Thoracic aorta (tissue), 2 donors: Measurements from ENCODE around the gene ADAM8. TPM values are rescaled to one million over a fixed set of nuclear protein-coding genes. Genes with fewer than 3 reads are reported as not detected.

Source experiments
- ATAC-seq: fragments of 150-250 bp; one replicate; pipeline ENCODE4 v1.8.0; 2017; ENCODE audit warnings: low read depth; ENCODE audit not compliant: insufficient number of reproducible peaks, low FRiP score
- DNase-seq: peaks from one replicate; pipeline ENCODE4 v3.0.0-alpha.2; 2020; ENCODE audit warnings: low spot score
- H3K27ac ChIP-seq, 2 donors: fragments of 200-600 bp; sonication (generic); 1 replicate in 1 of 2; 2 replicates in 1 of 2; pipeline ENCODE4 v1.5.1; 2016; ENCODE audit warnings: mild to moderate bottlenecking in 2 of 2, moderate library complexity in 2 of 2
- H3K27me3 ChIP-seq: fragments of 200-600 bp; sonication (generic); replicated peaks from 2 replicates; pipeline ENCODE4 v1.6.0; 2016; ENCODE audit warnings: mild to moderate bottlenecking; ENCODE audit not compliant: insufficient read depth
- H3K36me3 ChIP-seq: fragments of 200-600 bp; sonication (generic); one replicate; pipeline ENCODE4 v1.5.1; 2016
- H3K4me1 ChIP-seq, 2 donors: fragments of 200-600 bp; sonication (generic); 1 replicate in 1 of 2; 2 replicates in 1 of 2; pipeline versions ENCODE4 v1.5.1 to v1.6.0; 2016; ENCODE audit warnings: low read depth in 2 of 2, mild to moderate bottlenecking in 1 of 2; ENCODE audit not compliant: control insufficient read depth in 1 of 2
- H3K4me3 ChIP-seq: fragments of 200-600 bp; sonication (generic); 2 replicates; pipeline ENCODE4 v1.5.1; 2016; ENCODE audit warnings: mild to moderate bottlenecking
- H3K9me3 ChIP-seq: fragments of 200-600 bp; sonication (generic); 2 replicates; pipeline ENCODE4 v1.5.1; 2016
- total RNA-seq, 2 donors: library from RNA; depleted of rRNA; stranded (reverse); fragments of >200 nt; gene quantifications; one replicate each; pipeline versions ENCODE4 v1.1.0 to v1.2.3, GENCODE V29; 2016
- TF ChIP-seq, protein P1 (sequence below): fragments of 200-600 bp; sonication (generic); IDR thresholded peaks from one replicate; pipeline ENCODE4 v1.5.1; 2019; ENCODE audit warnings: antibody characterized with exemption

Gene ADAM8
- total RNA-seq, 2 donors from 2014 or later, result 7.2 to 14.0 TPM

DNA sequence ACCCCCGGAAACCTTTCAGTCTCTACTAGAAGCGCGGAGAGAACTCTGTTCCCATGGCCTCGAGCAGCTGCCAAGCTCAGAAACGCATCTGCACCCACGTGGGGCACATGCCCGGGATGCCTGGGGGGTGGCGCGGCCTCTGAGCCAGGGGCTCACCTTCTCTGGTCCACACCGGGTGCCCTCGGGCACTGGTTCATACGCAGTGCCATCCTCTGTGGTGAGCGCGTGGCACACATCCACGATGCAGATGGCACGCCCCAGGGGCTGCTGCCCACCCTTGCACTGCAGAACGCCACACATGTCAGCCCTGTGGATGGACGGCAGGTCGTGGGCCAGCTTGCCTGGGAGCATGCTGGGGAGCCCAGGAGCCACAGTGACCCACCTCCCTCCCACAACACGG lies 6.5 kb downstream of the ADAM8 start:
- no peaks in the 10 kb centered on the region for H3K27me3 ChIP-seq
- DNase-seq (no peak), ATAC-seq (no peak)
- H3K4me1 ChIP-seq, result no peaks in the 10 kb centered on the region
- no peak overlapping the region for H3K27ac ChIP-seq
- H3K36me3 ChIP-seq, result peaks cover 4% of the 10 kb centered on the region
- H3K9me3 ChIP-seq, result no peaks in the 10 kb centered on the region
- TF ChIP-seq, protein P1, sequence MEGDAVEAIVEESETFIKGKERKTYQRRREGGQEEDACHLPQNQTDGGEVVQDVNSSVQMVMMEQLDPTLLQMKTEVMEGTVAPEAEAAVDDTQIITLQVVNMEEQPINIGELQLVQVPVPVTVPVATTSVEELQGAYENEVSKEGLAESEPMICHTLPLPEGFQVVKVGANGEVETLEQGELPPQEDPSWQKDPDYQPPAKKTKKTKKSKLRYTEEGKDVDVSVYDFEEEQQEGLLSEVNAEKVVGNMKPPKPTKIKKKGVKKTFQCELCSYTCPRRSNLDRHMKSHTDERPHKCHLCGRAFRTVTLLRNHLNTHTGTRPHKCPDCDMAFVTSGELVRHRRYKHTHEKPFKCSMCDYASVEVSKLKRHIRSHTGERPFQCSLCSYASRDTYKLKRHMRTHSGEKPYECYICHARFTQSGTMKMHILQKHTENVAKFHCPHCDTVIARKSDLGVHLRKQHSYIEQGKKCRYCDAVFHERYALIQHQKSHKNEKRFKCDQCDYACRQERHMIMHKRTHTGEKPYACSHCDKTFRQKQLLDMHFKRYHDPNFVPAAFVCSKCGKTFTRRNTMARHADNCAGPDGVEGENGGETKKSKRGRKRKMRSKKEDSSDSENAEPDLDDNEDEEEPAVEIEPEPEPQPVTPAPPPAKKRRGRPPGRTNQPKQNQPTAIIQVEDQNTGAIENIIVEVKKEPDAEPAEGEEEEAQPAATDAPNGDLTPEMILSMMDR, result no peak
- H3K4me3 ChIP-seq, result no peak overlapping the region

DNA sequence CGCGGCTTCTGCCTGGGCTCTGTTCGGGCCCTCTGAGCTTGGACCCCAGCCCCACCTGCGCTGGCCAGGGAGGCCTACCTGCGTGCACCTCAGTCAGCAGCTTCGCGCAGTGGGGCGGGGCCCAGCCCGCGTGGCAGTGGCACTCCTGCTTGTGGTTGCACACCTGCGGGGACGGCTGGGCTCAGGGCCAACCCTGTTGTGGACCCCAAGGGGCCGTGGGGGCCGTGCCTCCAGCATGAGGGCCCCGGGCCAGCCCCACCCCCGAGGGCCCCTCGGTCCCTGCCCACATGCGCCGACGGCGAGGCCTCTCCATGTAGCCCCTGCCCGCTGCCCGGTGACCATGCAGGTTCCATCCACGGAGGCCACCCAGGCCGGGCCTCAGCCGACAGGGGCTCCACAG lies 7.3 kb downstream of the ADAM8 start:
- Histone ChIP-seq H3K4me1 (no peaks in the 10 kb centered on the region), H3K9me3 (no peaks in the 10 kb centered on the region), H3K4me3 (no peak overlapping the region), H3K27ac (no peak overlapping the region), H3K27me3 (no peaks in the 10 kb centered on the region), H3K36me3 (peaks cover 4% of the 10 kb centered on the region)
- TF ChIP-seq, protein P1, result no peak
- no peak for DNase-seq
- no peak for ATAC-seq

DNA sequence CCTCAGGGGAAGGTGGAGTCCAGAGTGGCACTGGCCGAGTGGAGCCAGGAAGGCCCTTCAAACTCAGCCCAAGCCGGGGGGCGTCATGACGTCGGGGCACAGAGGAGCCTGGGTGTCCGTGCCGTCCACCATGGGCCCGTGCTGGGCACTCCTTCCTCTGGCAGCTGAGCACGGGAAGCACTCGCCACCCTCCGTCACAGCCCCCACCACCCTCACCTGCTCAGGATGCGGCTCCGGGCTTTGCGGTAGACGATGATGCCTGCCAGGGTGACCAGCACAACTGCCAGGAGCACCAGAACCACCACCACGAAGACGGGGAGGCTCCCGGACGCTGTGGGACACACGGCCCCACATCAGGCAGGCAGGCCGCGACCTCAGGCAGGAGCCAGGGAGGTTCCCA lies 8.1 kb downstream of the ADAM8 start:
- Histone ChIP-seq H3K4me1 (no peaks in the 10 kb centered on the region), H3K27me3 (no peaks in the 10 kb centered on the region), H3K9me3 (no peaks in the 10 kb centered on the region), H3K4me3 (no peak overlapping the region), H3K36me3 (peaks cover 4% of the 10 kb centered on the region), H3K27ac (no peak overlapping the region)
- DNase-seq (no peak), ATAC-seq (no peak)
- TF ChIP-seq, protein P1, result no peak

DNA sequence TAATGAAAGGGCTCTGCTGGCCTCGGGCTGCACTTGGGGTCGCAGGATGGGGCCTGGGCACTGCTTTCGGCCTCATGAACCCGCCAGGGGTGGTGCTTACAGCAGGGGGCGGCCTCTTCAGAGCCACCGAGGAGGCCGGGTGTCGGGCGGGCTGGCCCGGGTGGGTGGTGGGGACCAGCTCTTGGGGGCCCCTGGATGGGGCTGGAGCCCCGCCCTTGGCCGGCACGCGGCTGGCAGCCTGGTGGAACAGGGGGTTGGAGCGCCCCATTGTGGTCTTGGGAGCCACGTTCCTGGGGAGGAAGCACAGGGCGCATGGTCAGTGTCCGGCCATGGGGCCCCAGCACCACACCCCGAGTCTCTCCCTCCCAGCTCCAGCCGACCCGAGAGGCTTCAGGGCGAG lies 8.8 kb downstream of the ADAM8 start:
- no peak overlapping the region for H3K4me3 ChIP-seq
- no peaks in the 10 kb centered on the region for H3K27me3 ChIP-seq
- DNase-seq, result no peak
- TF ChIP-seq, protein P1, result no peak
- no peak for ATAC-seq
- no peaks in the 10 kb centered on the region for H3K4me1 ChIP-seq
- H3K36me3 ChIP-seq, result peaks cover 4% of the 10 kb centered on the region
- no peaks in the 10 kb centered on the region for H3K9me3 ChIP-seq
- no peak overlapping the region for H3K27ac ChIP-seq

DNA sequence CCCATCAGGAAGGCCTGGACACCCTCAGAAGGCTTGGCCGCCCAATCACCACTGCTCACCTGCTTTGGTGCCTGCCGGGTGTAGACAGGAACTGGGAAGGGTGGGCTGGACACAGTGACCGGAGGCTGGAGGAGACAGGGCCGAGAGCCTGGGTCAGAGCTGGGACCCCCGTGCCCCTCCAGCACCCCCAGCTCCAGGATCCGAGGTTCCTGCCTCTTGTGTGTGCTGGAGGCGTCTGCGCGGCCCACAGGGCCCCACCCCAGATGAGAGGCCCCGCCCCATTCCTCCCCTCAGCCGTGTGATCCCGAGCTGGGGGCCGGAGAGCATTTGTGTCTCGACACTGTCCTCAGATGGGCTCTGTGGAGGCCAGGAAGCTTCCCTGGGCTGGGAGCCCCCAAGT lies 9.4 kb downstream of the ADAM8 start:
- Histone ChIP-seq H3K36me3 (peaks cover 4% of the 10 kb centered on the region), H3K9me3 (no peaks in the 10 kb centered on the region), H3K4me3 (no peak overlapping the region), H3K4me1 (peaks cover 3 to 5% of the 10 kb centered on the region in 2 donors), H3K27ac (no peak overlapping the region), H3K27me3 (no peaks in the 10 kb centered on the region)
- DNase-seq (no peak), ATAC-seq (no peak)
- TF ChIP-seq, protein P1, result no peak
